CD4-positive, alpha-beta T cell treated with Interleukin-2 at 100 ng/mL for 4 hours (primary cell): ENCODE measurements around the gene RAB41.
"Not testable (repeated sequence)": the region's sequence is repeated elsewhere in the genome, so short reads cannot be mapped to it uniquely, and the experiment has no call there.

Source experiments
- DNase-seq: peaks from one replicate; pipeline ENCODE4 v3.0.0-alpha.2; 2020; ENCODE audit warnings: low spot score

The RAB41 gene

GRCh38 chrX:70281951-70282350 lies at the start of gene RAB41:
TSS of gene RAB41 (plus strand) at chrX:70282172. CDS start at chrX:70282218, 46 bp downstream.
- DNase-seq: no peak

DNA sequence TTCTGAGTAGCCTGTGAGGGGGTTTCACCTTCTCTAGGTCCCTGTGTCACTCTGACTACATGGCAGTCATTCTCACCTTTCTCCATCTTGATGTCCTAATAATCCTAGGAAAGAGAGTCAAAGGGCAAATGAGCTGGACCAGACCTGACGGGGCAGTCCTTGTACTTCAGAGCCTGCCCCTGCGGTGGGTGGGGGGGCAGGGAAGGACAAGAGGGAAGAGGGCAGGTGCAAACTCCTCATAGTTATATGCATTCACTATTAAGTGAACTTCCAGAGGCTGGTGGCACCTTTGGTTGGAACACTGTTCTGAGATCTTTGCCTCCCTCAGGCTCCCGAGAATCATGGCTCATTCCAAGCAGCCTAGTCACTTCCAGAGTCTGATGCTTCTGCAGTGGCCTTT lies 47.6 kb upstream of the RAB41 start, which contains the start of gene AWAT1:
Gene AWAT1, plus strand, starts transcription at position 301 of the 400 bp plus-strand sequence. Its CDS starts 41 bp downstream, at position 342.
- DNase-seq: no peak

DNA sequence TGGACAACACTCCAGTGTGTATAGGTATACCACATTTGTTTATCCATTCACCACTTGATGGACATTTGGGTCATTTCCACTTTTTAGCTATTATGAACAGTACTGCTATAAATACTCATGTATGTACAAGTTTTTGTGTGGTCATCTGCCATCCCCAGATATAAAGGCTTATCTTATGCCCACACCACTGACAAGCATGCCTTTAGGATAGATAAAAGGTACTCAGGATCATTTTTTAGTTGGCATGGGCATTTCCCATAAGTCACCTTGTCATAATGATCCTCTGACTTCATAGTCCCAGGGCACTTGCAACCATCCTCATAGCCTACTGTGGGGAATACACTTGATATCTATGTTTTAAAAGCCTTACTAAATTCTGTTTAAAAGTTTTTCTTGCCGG lies 41.2 kb upstream of the RAB41 start:
- DNase-seq: no peak

GRCh38 chrX:70241501-70241900 lies 40.5 kb upstream of the RAB41 start:
- DNase-seq: no peak

GRCh38 chrX:70243601-70244000 lies 38.4 kb upstream of the RAB41 start:
- not testable (repeated sequence) for DNase-seq

- DNase-seq: no peak
Measured at GRCh38 chrX:70244881-70245280, 37.1 kb upstream of the RAB41 start.

DNA sequence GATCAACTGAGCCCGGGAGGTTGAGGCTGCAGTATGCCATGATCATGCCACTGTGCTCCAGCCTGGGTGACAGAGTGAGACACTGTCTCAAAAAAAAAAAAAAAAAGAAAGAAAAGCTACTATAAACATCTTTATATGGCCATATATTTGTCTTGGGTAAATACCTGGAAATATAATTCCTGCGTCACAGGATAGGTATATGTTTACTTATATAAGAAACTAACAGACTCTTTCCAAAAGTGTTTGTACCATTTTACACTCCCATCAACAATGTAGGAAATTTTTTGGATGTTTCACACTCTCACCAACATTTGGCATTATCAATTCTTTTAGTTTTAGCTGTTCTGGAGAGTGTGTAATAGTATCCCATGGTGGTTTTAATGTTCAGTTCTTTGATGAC lies 34.7 kb upstream of the RAB41 start:
- no peak for DNase-seq

DNA sequence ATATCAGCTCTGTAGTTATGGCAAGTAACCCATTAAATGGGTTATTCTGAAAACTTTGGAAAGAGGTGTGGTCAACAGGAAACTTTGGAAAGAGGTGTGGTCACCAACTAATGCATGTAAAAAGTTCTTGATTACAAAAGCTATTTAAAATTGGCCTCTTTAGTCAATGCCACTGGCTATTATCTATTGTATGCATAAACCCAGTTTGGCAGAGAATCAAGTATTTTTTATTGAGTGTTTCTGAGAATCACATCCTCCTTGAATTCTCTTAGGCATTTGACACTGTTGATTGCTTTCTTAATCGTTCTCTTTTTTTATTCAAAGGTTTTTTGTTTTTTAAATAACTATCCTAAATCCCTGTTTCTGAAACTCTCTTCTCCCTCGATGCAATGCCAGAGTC lies 29.5 kb upstream of the RAB41 start:
- no peak for DNase-seq

GRCh38 chrX:70253377-70254062 lies 28.5 kb upstream of the RAB41 start:
- no peak for DNase-seq

- no peak for DNase-seq
Measured at GRCh38 chrX:70254063-70254400, 27.9 kb upstream of the RAB41 start.

DNA sequence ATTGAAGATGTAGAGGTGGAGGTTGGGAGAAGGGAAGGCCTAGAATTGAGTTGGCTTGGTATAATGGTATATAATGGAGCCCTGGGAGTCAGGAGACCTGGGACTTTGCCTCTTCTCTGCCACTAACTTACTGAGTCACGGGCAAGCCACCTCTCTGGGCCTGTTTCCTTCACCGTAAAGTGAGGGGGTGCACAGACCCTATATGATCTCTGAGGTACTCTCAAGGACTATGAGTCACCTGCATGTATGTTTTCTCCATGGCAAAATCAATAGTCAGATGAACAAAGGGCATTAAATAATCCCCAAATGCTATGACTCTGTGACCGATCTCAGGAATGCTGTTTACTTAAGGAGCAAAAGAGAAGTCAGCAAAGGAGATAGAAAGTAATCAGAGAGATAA lies 27.1 kb upstream of the RAB41 start:
- no peak for DNase-seq

DNA sequence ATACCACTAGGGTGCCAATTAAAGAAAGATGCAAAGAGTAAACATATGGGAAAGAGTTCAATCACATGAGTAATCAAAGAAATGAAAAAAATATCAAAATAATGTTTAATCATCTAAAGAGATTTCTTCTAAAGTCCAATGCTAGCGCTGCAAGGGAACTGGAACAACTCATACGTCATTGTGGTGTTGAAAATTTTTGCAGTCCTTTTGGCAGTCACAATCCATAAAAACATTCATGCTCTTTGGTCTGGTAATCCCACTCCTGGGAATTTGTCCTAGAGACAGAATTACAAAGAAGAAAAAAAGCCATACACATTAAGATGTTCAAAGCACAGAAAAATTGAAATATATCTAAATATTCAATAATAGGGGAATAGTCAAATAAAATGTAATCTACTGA lies 26.5 kb upstream of the RAB41 start:
- DNase-seq: no peak

- DNase-seq: no peak
Measured at GRCh38 chrX:70257423-70258288, 24.3 kb upstream of the RAB41 start.

DNA sequence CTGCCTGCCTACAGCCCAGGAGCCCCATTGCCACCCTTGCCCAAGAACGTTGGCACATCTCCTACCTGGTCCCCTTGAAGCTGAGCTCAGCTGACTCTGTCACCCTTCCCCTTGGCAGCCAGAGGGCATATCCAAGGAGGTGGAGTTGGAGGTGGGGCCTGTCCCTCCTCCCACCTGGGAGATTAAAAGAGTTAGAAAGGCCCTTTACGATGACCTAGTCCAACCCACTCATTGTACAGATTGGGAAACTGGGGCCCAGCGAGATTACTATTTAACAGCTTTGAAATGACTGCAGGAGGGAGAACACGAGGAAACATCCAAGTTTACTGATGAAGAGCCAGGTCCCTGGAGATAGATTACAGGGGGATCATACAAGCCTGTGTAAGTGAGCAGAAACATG lies 21.9 kb upstream of the RAB41 start, which contains the start of gene P2RY4:
Gene P2RY4, minus strand, starts transcription at position 101 of the 400 bp plus-strand sequence. CDS start 580 bp downstream, outside the sequence.
- no peak for DNase-seq

GRCh38 chrX:70262952-70263567 lies 18.9 kb upstream of the RAB41 start:
- DNase-seq: peak; percentile 0

DNA sequence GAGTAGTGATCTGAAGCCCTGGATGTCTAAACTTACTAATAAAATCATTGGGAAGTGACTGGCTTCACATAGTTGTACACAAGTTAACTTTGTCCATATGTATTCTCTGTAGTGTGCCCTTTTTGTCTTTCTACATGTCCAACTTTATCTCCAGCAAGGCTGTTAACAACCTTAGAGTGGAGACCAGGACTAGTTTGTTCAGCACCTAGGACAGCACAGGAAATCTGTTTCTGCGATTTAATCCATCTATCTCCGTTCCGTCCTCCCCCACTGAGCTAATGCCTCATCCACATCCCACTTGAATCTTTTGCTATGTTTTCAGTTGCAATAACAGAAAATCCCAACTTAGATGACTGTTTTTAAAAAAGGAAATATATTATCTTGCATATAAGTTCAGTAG lies 17.2 kb upstream of the RAB41 start:
- DNase-seq: no peak

- no peak for DNase-seq
Measured at GRCh38 chrX:70268034-70268433, 13.9 kb upstream of the RAB41 start, which contains the start of gene ARR3. TSS of gene ARR3 (plus strand) at chrX:70268334. CDS start at chrX:70269386, 1,052 bp downstream.

DNA sequence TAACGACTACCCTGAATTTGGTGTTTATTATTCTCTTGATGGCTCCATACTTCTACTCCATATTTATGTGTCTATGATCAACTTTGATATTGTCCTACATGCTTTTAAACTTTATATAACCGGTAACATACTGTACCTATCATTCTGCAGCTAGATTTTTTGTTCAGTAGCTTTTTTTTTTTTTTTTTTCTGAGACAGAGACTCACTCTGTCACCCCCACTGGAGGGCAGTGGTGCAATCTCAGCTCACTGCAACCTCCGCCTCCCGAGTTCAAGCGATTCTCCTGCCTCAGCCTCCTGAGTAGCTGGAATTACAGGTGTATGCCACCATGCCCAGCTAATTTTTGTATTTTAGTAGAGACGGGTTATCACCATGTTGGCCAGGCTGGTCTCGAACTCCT lies 7.9 kb upstream of the RAB41 start:
- not testable (repeated sequence) for DNase-seq

DNA sequence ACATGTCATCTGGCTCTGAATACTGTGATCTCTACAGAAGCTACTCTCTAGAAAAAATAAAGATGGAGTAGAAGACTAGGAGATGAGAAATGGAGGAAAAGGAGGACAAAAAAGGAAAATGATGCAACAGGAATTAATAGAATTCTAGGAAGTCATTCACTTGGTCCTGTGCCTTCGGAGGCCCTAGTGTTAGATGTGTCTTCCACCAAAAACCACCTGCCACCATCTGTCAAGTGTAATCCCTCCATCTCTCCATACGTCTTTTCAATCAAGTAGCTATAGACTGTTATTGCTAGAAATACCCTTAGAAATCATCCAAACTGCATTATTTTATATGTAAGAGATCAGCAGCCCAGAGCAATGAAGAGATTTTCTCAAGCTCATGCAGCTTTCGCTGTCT lies 2.9 kb upstream of the RAB41 start:
- no peak for DNase-seq

- no peak for DNase-seq
Measured at GRCh38 chrX:70280573-70280972, 1.4 kb upstream of the RAB41 start.

GRCh38 chrX:70289168-70289792 lies 7.3 kb downstream of the RAB41 start:
- no peak for DNase-seq
